Measurements from ENCODE around the gene RASSF7.

GRCh38 chr11:575996-576768, 15.4 kb downstream of the RASSF7 start, which contains the start of gene PHRF1:
- TF ChIP-seq CTCF (IDR thresholded peaks at IDR 0.05; ENCODE audit: insufficient read depth, low read depth, low read length): no peak
- TF ChIP-seq EZH2 (IDR thresholded peaks at IDR 0.05; ENCODE audit: insufficient read depth, low read length): no peak
